ENCODE data around the gene PLEKHA1. TPM values are rescaled to one million over a fixed set of nuclear protein-coding genes. Genes with fewer than 3 reads are reported as not detected.
A peak's percentile ranks its signal among the peaks of the same experiment; 100 is the strongest.

The PLEKHA1 gene
- total and polyA plus RNA-seq, 2 of the 13 experiments (the other 11 are each of a cell fraction or from before 2014, with no cell fraction given): 32.2 to 53.3 TPM

GRCh38 chr10:122349758-122350369 is 24.6 kb upstream of the PLEKHA1 start:
- no TSS peak for BruUV-seq (replicated peaks)
- ATAC-seq: no peak
- FAIRE-seq: no peak
- WGBS (ENCODE audit: low lambda C conversion rate): 92% methylated on average over 2 of the region's 3 CpGs
- peaks cover 75% of the 10 kb centered on the region for H3K4me1 ChIP-seq (ENCODE audit: insufficient read depth, low read length)
- H3K27ac ChIP-seq (ENCODE audit: extremely low read length, insufficient read depth, low read length): no peak overlapping the region
- intact Hi-C loops (cut with micrococcal nuclease; ENCODE audit: unreplicated experiment) (no loop called here), in situ Hi-C loops (cut with HindIII; ENCODE audit: extremely low pct_ligation_motif_present, low pct_unique_long_range_greater_than_20kb) (loop anchor here (5.0 kb wide), 1 partner anchor 87 kb away; no protein-coding TSS in a partner anchor)
- H3K9ac ChIP-seq (ENCODE audit: insufficient read depth, low read depth, low read length): no peak overlapping the region
- POLR2A ChIA-PET: interaction anchor here (1.2 to 3.0 kb wide), 2 partner anchors 24 to 40 kb away, joined by 6 to 25 read pairs; partner anchors contain the start of gene PLEKHA1
- no peak for DNase-seq (ENCODE audit: low spot score)
- no peak overlapping the region for H3K4me2 ChIP-seq (ENCODE audit: low read depth, low read length)
- TF ChIP-seq ZNF510 (CRISPR knock-in tag; IDR thresholded peaks at IDR 0.05; ENCODE audit: low read depth): no peak
- peak; percentile 96 for TF ChIP-seq ZNF12 (CRISPR knock-in tag; IDR thresholded peaks at IDR 0.05)
- H3K36me3 ChIP-seq (replicated peaks in 1 of 2; ENCODE audit: control insufficient read depth in 1 of 2, insufficient read depth in 2 of 2, low read length in 2 of 2): no peaks in the 10 kb centered on the region
- H3K4me3 ChIP-seq (replicated peaks in 1 of 3; ENCODE audit: insufficient read depth in 1 of 3, low read depth in 2 of 3, low read length in 3 of 3): no peak overlapping the region
- no peaks in the 10 kb centered on the region for H3K79me2 ChIP-seq (ENCODE audit: insufficient read depth, low read length)
- H2AFZ ChIP-seq (ENCODE audit: low read length): no peak overlapping the region
- H3K27me3 ChIP-seq (ENCODE audit: control insufficient read depth in 1 of 2, insufficient read depth in 2 of 2, low read length in 2 of 2): no peaks in the 10 kb centered on the region
- H4K20me1 ChIP-seq (ENCODE audit: insufficient read depth, low read length): no peaks in the 10 kb centered on the region
- peaks cover 6% of the 10 kb centered on the region; the same call in 1 of the 2 replicates for H3K9me3 ChIP-seq (ENCODE audit: low read length)
- CTCF ChIA-PET (ENCODE audit: low intra/inter-chr PET ratio, low total read pairs): no interaction called here

GRCh38 chr10:122350893-122351292 is 23.6 kb upstream of the PLEKHA1 start:
- 80% methylated on average over 12 of the region's 12 CpGs for WGBS (ENCODE audit: low lambda C conversion rate)
- H3K4me3 ChIP-seq (replicated peaks in 1 of 3; ENCODE audit: insufficient read depth in 1 of 3, low read depth in 2 of 3, low read length in 3 of 3): no peak overlapping the region
- peaks cover 65% of the 10 kb centered on the region for H3K4me1 ChIP-seq (ENCODE audit: insufficient read depth, low read length)
- H3K27ac ChIP-seq (ENCODE audit: extremely low read length, insufficient read depth, low read length): no peak overlapping the region
- no peaks in the 10 kb centered on the region for H4K20me1 ChIP-seq (ENCODE audit: insufficient read depth, low read length)
- H2AFZ ChIP-seq (ENCODE audit: low read length): no peak overlapping the region
- in situ Hi-C loops (cut with HindIII; ENCODE audit: extremely low pct_ligation_motif_present, low pct_unique_long_range_greater_than_20kb): no loop called here
- no peak for FAIRE-seq
- H3K36me3 ChIP-seq (replicated peaks in 1 of 2; ENCODE audit: control insufficient read depth in 1 of 2, insufficient read depth in 2 of 2, low read length in 2 of 2): no peaks in the 10 kb centered on the region
- POLR2A ChIA-PET: no interaction called here
- DNase-seq (ENCODE audit: low spot score): no peak
- H3K79me2 ChIP-seq (ENCODE audit: insufficient read depth, low read length): no peaks in the 10 kb centered on the region
- no TSS peak for BruUV-seq (replicated peaks)
- intact Hi-C loops (cut with micrococcal nuclease; ENCODE audit: unreplicated experiment): no loop called here
- no peak overlapping the region for H3K4me2 ChIP-seq (ENCODE audit: low read depth, low read length)
- peaks cover 6% of the 10 kb centered on the region; the same call in 1 of the 2 replicates for H3K9me3 ChIP-seq (ENCODE audit: low read length)
- CTCF ChIA-PET (ENCODE audit: low intra/inter-chr PET ratio, low total read pairs): no interaction called here
- no peak overlapping the region for H3K9ac ChIP-seq (ENCODE audit: insufficient read depth, low read depth, low read length)
- H3K27me3 ChIP-seq (ENCODE audit: control insufficient read depth in 1 of 2, insufficient read depth in 2 of 2, low read length in 2 of 2): no peaks in the 10 kb centered on the region
- no peak for ATAC-seq
- TF ChIP-seq ZNF687 (CRISPR knock-in tag; IDR thresholded peaks at IDR 0.05): peak; percentile 34; the same call in 1 of the 2 replicates
- TF ChIP-seq ZNF329 (CRISPR knock-in tag; IDR thresholded peaks at IDR 0.05; ENCODE audit: low read depth): no peak
- no peak for TF ChIP-seq ZHX2 (IDR thresholded peaks at IDR 0.05; ENCODE audit: low read depth)
- TF ChIP-seq ZHX2 (CRISPR knock-in tag; IDR thresholded peaks at IDR 0.05; ENCODE audit: borderline replicate concordance): no peak
- no peak for TF ChIP-seq SETDB1 (CRISPR knock-in tag; IDR thresholded peaks at IDR 0.05; ENCODE audit: borderline replicate concordance)
